Muscle layer of colon (tissue), 2 donors: Measurements from ENCODE around the gene PYHIN1.

Experiments
- H3K27ac ChIP-seq: one replicate; pipeline ENCODE4 v1.7.0; 2013; ENCODE audit warnings: low read depth, mild to moderate bottlenecking, low read length, moderate library complexity
- H3K27me3 ChIP-seq, 2 donors: one replicate each; pipeline ENCODE4 v1.7.0; 2013; ENCODE audit warnings: low read length in 2 of 2, mild to moderate bottlenecking in 2 of 2; ENCODE audit not compliant: insufficient read depth in 2 of 2, control insufficient read depth in 1 of 2
- H3K36me3 ChIP-seq: one replicate; pipeline ENCODE4 v1.7.0; 2013; ENCODE audit warnings: mild to moderate bottlenecking, low read length; ENCODE audit not compliant: insufficient read depth
- H3K4me1 ChIP-seq: one replicate; pipeline ENCODE4 v1.7.0; 2013; ENCODE audit warnings: mild to moderate bottlenecking, low read length; ENCODE audit not compliant: insufficient read depth
- H3K4me3 ChIP-seq, 2 donors: one replicate each; pipeline ENCODE4 v1.7.0; 2013; ENCODE audit warnings: low read length in 2 of 2, low read depth in 1 of 2, mild to moderate bottlenecking in 1 of 2, moderate library complexity in 1 of 2
- H3K9ac ChIP-seq: one replicate; pipeline ENCODE4 v1.7.0; 2013; ENCODE audit warnings: low read length
- H3K9me3 ChIP-seq: one replicate; pipeline ENCODE4 v1.7.0; 2013; ENCODE audit warnings: mild to moderate bottlenecking, low read length
- donor health status: abdominal sarcoma.
- donor health status: Adenocarcinoma of cecum.

Gene PYHIN1

GRCh38 chr1:158943059-158943458, 11.7 kb downstream of the PYHIN1 start:
- Histone ChIP-seq H3K27ac (no peak overlapping the region), H3K4me3 (no peak overlapping the region), H3K9me3 (no peaks in the 10 kb centered on the region), H3K9ac (no peak overlapping the region), H3K27me3 (no peaks in the 10 kb centered on the region), H3K36me3 (no peaks in the 10 kb centered on the region), H3K4me1 (no peaks in the 10 kb centered on the region)

GRCh38 chr1:158945061-158945460, 13.7 kb downstream of the PYHIN1 start:
- no peak overlapping the region for H3K4me3 ChIP-seq

GRCh38 chr1:158946785-158947184, 15.4 kb downstream of the PYHIN1 start:
- no peaks in the 10 kb centered on the region for H3K36me3 ChIP-seq
- no peaks in the 10 kb centered on the region for H3K27me3 ChIP-seq
- H3K9ac ChIP-seq = no peak overlapping the region
- no peak overlapping the region for H3K27ac ChIP-seq
- H3K4me1 ChIP-seq = no peaks in the 10 kb centered on the region
- no peaks in the 10 kb centered on the region for H3K9me3 ChIP-seq
- H3K4me3 ChIP-seq = no peak overlapping the region

More at GRCh38 chr1:158945061-158945460, 13.7 kb downstream of the PYHIN1 start:
- Histone ChIP-seq H3K9ac (no peak overlapping the region), H3K4me1 (no peaks in the 10 kb centered on the region), H3K36me3 (no peaks in the 10 kb centered on the region), H3K27me3 (no peaks in the 10 kb centered on the region), H3K27ac (no peak overlapping the region), H3K9me3 (no peaks in the 10 kb centered on the region)

GRCh38 chr1:158951956-158952355, 20.6 kb downstream of the PYHIN1 start:
- no peak overlapping the region for H3K9ac ChIP-seq
- no peak overlapping the region for H3K27ac ChIP-seq
- no peaks in the 10 kb centered on the region for H3K27me3 ChIP-seq
- H3K4me3 ChIP-seq = no peak overlapping the region
- H3K9me3 ChIP-seq = no peaks in the 10 kb centered on the region
- no peaks in the 10 kb centered on the region for H3K36me3 ChIP-seq
- H3K4me1 ChIP-seq = no peaks in the 10 kb centered on the region

GRCh38 chr1:158952416-158952815, 21.1 kb downstream of the PYHIN1 start:
- Histone ChIP-seq H3K4me1 (no peaks in the 10 kb centered on the region), H3K9ac (no peak overlapping the region), H3K9me3 (no peaks in the 10 kb centered on the region), H3K4me3 (no peak overlapping the region), H3K27me3 (no peaks in the 10 kb centered on the region), H3K27ac (no peak overlapping the region), H3K36me3 (no peaks in the 10 kb centered on the region)

GRCh38 chr1:158961178-158961577, 29.8 kb downstream of the PYHIN1 start:
- H3K9me3 ChIP-seq = no peaks in the 10 kb centered on the region
- no peak overlapping the region for H3K4me3 ChIP-seq
- H3K27ac ChIP-seq = no peak overlapping the region
- no peaks in the 10 kb centered on the region for H3K36me3 ChIP-seq
- H3K4me1 ChIP-seq = no peaks in the 10 kb centered on the region
- H3K27me3 ChIP-seq = no peaks in the 10 kb centered on the region
- no peak overlapping the region for H3K9ac ChIP-seq

- no peaks in the 10 kb centered on the region for H3K9me3 ChIP-seq
- no peaks in the 10 kb centered on the region for H3K27me3 ChIP-seq
- no peaks in the 10 kb centered on the region for H3K36me3 ChIP-seq
- no peak overlapping the region for H3K9ac ChIP-seq
- H3K4me1 ChIP-seq = no peaks in the 10 kb centered on the region
- no peak overlapping the region for H3K4me3 ChIP-seq
- H3K27ac ChIP-seq = no peak overlapping the region
These were observed 31.6 kb downstream of the PYHIN1 start for GRCh38 chr1:158962983-158963382.

GRCh38 chr1:158969166-158969565, 37.8 kb downstream of the PYHIN1 start:
- H3K4me1 ChIP-seq = no peaks in the 10 kb centered on the region
- no peak overlapping the region for H3K4me3 ChIP-seq
- no peaks in the 10 kb centered on the region for H3K36me3 ChIP-seq
- H3K27ac ChIP-seq = no peak overlapping the region
- no peak overlapping the region for H3K9ac ChIP-seq
- no peaks in the 10 kb centered on the region for H3K9me3 ChIP-seq
- H3K27me3 ChIP-seq = no peaks in the 10 kb centered on the region

GRCh38 chr1:158969855-158970254, 38.5 kb downstream of the PYHIN1 start:
- Histone ChIP-seq H3K4me1 (no peaks in the 10 kb centered on the region), H3K9me3 (no peaks in the 10 kb centered on the region), H3K27me3 (no peaks in the 10 kb centered on the region), H3K36me3 (no peaks in the 10 kb centered on the region), H3K27ac (no peak overlapping the region), H3K4me3 (no peak overlapping the region), H3K9ac (no peak overlapping the region)

GRCh38 chr1:158972841-158973240, 41.5 kb downstream of the PYHIN1 start:
- H3K36me3 ChIP-seq = no peaks in the 10 kb centered on the region
- no peaks in the 10 kb centered on the region for H3K27me3 ChIP-seq
- no peak overlapping the region for H3K9ac ChIP-seq
- H3K4me3 ChIP-seq = no peak overlapping the region
- no peaks in the 10 kb centered on the region for H3K4me1 ChIP-seq
- no peaks in the 10 kb centered on the region for H3K9me3 ChIP-seq
- no peak overlapping the region for H3K27ac ChIP-seq

GRCh38 chr1:158976219-158976618, 44.9 kb downstream of the PYHIN1 start:
- Histone ChIP-seq H3K4me1 (no peaks in the 10 kb centered on the region), H3K4me3 (no peak overlapping the region), H3K27ac (no peak overlapping the region), H3K27me3 (no peaks in the 10 kb centered on the region), H3K9me3 (no peaks in the 10 kb centered on the region), H3K9ac (no peak overlapping the region), H3K36me3 (no peaks in the 10 kb centered on the region)

GRCh38 chr1:158978730-158979129, 47.4 kb downstream of the PYHIN1 start:
- Histone ChIP-seq H3K36me3 (no peaks in the 10 kb centered on the region), H3K4me1 (no peaks in the 10 kb centered on the region), H3K9ac (no peak overlapping the region), H3K27me3 (no peaks in the 10 kb centered on the region), H3K27ac (no peak overlapping the region), H3K9me3 (no peaks in the 10 kb centered on the region), H3K4me3 (no peak overlapping the region)
